ENCODE results near the gene GPC1. TPM values are rescaled to one million over a fixed set of nuclear protein-coding genes. Genes with fewer than 3 reads are reported as not detected.

Gene GPC1
- polyA plus RNA-seq, 1 of the 3 experiments (the other 2 are of a cell fraction), result 65.5 TPM

GRCh38 chr2:240442891-240443715 lies 7.6 kb downstream of the GPC1 start:
- H3K36me3 ChIP-seq (replicated peaks in 1 of 2; ENCODE audit: control insufficient read depth in 1 of 2, insufficient read depth in 2 of 2, low read length in 1 of 2), result no peaks in the 10 kb centered on the region
- H2AFZ ChIP-seq (ENCODE audit: low read depth), result no peak overlapping the region
- ChIA-PET POLR2A (no interaction called here), CTCF (interaction anchor here (1.0 to 2.4 kb wide), 4 partner anchors 210 to 293 kb away, joined by 3 to 14 read pairs (median 5); no protein-coding TSS in a partner anchor)
- no peaks in the 10 kb centered on the region for H3K27me3 ChIP-seq (ENCODE audit: insufficient read depth)
- no peaks in the 10 kb centered on the region for H3K9me2 ChIP-seq
- peaks cover 77% of the 10 kb centered on the region for H4K20me1 ChIP-seq (ENCODE audit: insufficient read depth)
- H3K9ac ChIP-seq, result no peak overlapping the region
- TF ChIP-seq TAF1 (IDR thresholded peaks at IDR 0.05; ENCODE audit: borderline replicate concordance, low read depth, low read length) (no peak), POLR2AphosphoS5 (IDR thresholded peaks at IDR 0.05; ENCODE audit: low read depth, low read length) (no peak), SMC3 (IDR thresholded peaks at IDR 0.05; ENCODE audit: low read depth, low read length) (no peak), MAX (IDR thresholded peaks at IDR 0.05; ENCODE audit: low read depth) (no peak), EZH2phosphoT487 (IDR thresholded peaks at IDR 0.05; ENCODE audit: borderline replicate concordance, low read depth) (no peak), RCOR1 (IDR thresholded peaks at IDR 0.05; ENCODE audit: low read length) (no peak), GATA2 (CRISPR knock-in tag; IDR thresholded peaks at IDR 0.05) (no peak), RXRA (IDR thresholded peaks at IDR 0.05; ENCODE audit: borderline replicate concordance, low read depth) (no peak), USF2 (IDR thresholded peaks at IDR 0.05; ENCODE audit: borderline replicate concordance, low read depth, low read length) (no peak), FOXM1 (IDR thresholded peaks at IDR 0.05; ENCODE audit: low read depth) (no peak), YY1 (IDR thresholded peaks at IDR 0.05; ENCODE audit: low read depth) (no peak), MEF2A (IDR thresholded peaks at IDR 0.05; ENCODE audit: borderline replicate concordance, low read depth) (no peak), RFX5 (IDR thresholded peaks at IDR 0.05; ENCODE audit: low read length) (no peak), IRF3 (IDR thresholded peaks at IDR 0.05; ENCODE audit: low read depth, low read length) (no peak), MXI1 (IDR thresholded peaks at IDR 0.05; ENCODE audit: low read depth, low read length) (no peak), PBX3 (IDR thresholded peaks at IDR 0.05) (no peak), ZBTB33 (IDR thresholded peaks at IDR 0.05; ENCODE audit: borderline replicate concordance, low read depth) (no peak)
- no peak overlapping the region for H3K4me3 ChIP-seq (ENCODE audit: low read depth in 2 of 2, low read length in 1 of 2)
- no peak for DNase-seq
- H3F3A ChIP-seq (replicated peaks; ENCODE audit: insufficient read depth), result no peaks in the 10 kb centered on the region
- H3K4me2 ChIP-seq, result no peak overlapping the region
- 96% methylated on average over 11 of the region's 25 CpGs for WGBS (ENCODE audit: low lambda C conversion rate)
- peaks cover 31% of the 10 kb centered on the region for H3K79me2 ChIP-seq (ENCODE audit: insufficient read depth)
- H3K4me1 ChIP-seq (ENCODE audit: control insufficient read depth in 1 of 2, insufficient read depth in 2 of 2, low read depth in 1 of 2, low read length in 1 of 2), result peaks cover 0 to 1% of the 10 kb centered on the region in 2 experiments; a peak in 1 of 4 replicates
- H3K9me3 ChIP-seq, result no peaks in the 10 kb centered on the region
- no peak overlapping the region for H3K27ac ChIP-seq (ENCODE audit: low read depth in 2 of 2, low read length in 1 of 2)

All from SK-N-SH (cell line).